HG03045 (cell line): Measurements from ENCODE around the gene ZCCHC3.

Source experiments
- ATAC-seq: cut with Tn5 transposase; IDR thresholded peaks from one replicate; pipeline ENCODE4 v1.9.1; 2021; ENCODE audit warnings: mild to moderate bottlenecking, moderate library complexity; ENCODE audit not compliant: unreplicated experiment

Gene ZCCHC3

GRCh38 chr20:278607-279571 lies 18.5 kb upstream of the ZCCHC3 start:
- ATAC-seq, result no peak

GRCh38 chr20:284172-284571 lies 13.2 kb upstream of the ZCCHC3 start:
- ATAC-seq, result no peak

GRCh38 chr20:286508-286907 lies 10.9 kb upstream of the ZCCHC3 start:
- ATAC-seq, result no peak

GRCh38 chr20:288956-289692 lies 8.2 kb upstream of the ZCCHC3 start:
- no peak for ATAC-seq

- no peak for ATAC-seq
Measured at GRCh38 chr20:289693-290083, 7.7 kb upstream of the ZCCHC3 start.

GRCh38 chr20:290084-290831 lies 7.1 kb upstream of the ZCCHC3 start, which contains the start of gene C20orf96:
Gene C20orf96 (minus strand): TSS chr20:290750. CDS start chr20:290610, 140 bp downstream.
- peak; percentile 84 for ATAC-seq

GRCh38 chr20:294602-295001 lies 2.8 kb upstream of the ZCCHC3 start:
- no peak for ATAC-seq

- ATAC-seq, result no peak
Measured at GRCh38 chr20:295804-296203, 1.6 kb upstream of the ZCCHC3 start.

- peak; percentile 19 for ATAC-seq
Measured at GRCh38 chr20:297925-298775, 780 bp downstream of the ZCCHC3 start.

GRCh38 chr20:298776-299391 lies 1.5 kb downstream of the ZCCHC3 start:
- no peak for ATAC-seq

GRCh38 chr20:300345-300990 lies 3.1 kb downstream of the ZCCHC3 start:
- no peak for ATAC-seq

GRCh38 chr20:301886-302848 lies 4.8 kb downstream of the ZCCHC3 start:
- no peak for ATAC-seq

GRCh38 chr20:305745-306144 lies 8.4 kb downstream of the ZCCHC3 start:
- ATAC-seq, result no peak

GRCh38 chr20:308427-309038 lies 11.2 kb downstream of the ZCCHC3 start:
- ATAC-seq, result no peak

GRCh38 chr20:309306-309840 lies 12.0 kb downstream of the ZCCHC3 start:
- no peak for ATAC-seq

- ATAC-seq, result peak; percentile 98
Measured at GRCh38 chr20:309841-310644, 12.7 kb downstream of the ZCCHC3 start.

- ATAC-seq, result no peak
Measured at GRCh38 chr20:310645-311044, 13.3 kb downstream of the ZCCHC3 start.
